H1 (cell line): Measurements from ENCODE around the gene YARS1.

ENCODE experiments used
- CHD2 ChIP-seq: IDR thresholded peaks from 2 replicates; pipeline ENCODE4 v1.6.1; 2012; ENCODE audit warnings: low read length, improper control_type of control experiment
- EP300 ChIP-seq, 2 experiments: IDR thresholded peaks; 1 replicate in 1 of 2; 2 replicates in 1 of 2; pipeline ENCODE4 v1.6.1; 2011 to 2012; ENCODE audit warnings: low read depth in 2 of 2, low read length in 2 of 2, mild to moderate bottlenecking in 2 of 2, borderline replicate concordance in 1 of 2, inconsistent platforms in 1 of 2, moderate library complexity in 1 of 2
- EZH2 ChIP-seq: fragments of 200-600 bp; sonication (generic); IDR thresholded peaks from 2 replicates; pipeline ENCODE4 v1.7.1; 2012; ENCODE audit warnings: low read depth, mild to moderate bottlenecking, moderate library complexity, low read length, inconsistent platforms; ENCODE audit not compliant: severe bottlenecking
- FOSL1 ChIP-seq: IDR thresholded peaks from 2 replicates; pipeline ENCODE4 v1.6.1; 2011; ENCODE audit warnings: mild to moderate bottlenecking, low read depth, low read length, moderate library complexity; ENCODE audit not compliant: insufficient read depth
- JUN ChIP-seq: IDR thresholded peaks from 2 replicates; pipeline ENCODE4 v1.6.1; 2011; ENCODE audit warnings: low read depth, mild to moderate bottlenecking, improper control_type of control experiment, low read length
- KDM5A ChIP-seq: fragments of 200-600 bp; IDR thresholded peaks from 2 replicates; pipeline ENCODE4 v1.7.1; 2012; ENCODE audit warnings: mild to moderate bottlenecking, low read length, inconsistent platforms, mixed read lengths
- NRF1 ChIP-seq: IDR thresholded peaks from 2 replicates; pipeline ENCODE4 v1.6.1; 2011; ENCODE audit warnings: mild to moderate bottlenecking, low read depth, low read length, improper control_type of control experiment
- POLR2A ChIP-seq, 2 experiments: IDR thresholded peaks; 1 replicate in 1 of 2; 2 replicates in 1 of 2; pipeline ENCODE4 v1.6.1; 2011; ENCODE audit warnings: low read depth in 2 of 2, low read length in 2 of 2, mild to moderate bottlenecking in 2 of 2; ENCODE audit errors: control extremely low read depth in 1 of 2
- SP2 ChIP-seq: IDR thresholded peaks from 2 replicates; pipeline ENCODE4 v1.6.1; 2012; ENCODE audit warnings: mild to moderate bottlenecking, low read length, inconsistent platforms
- TAF1 ChIP-seq: IDR thresholded peaks from 2 replicates; pipeline ENCODE4 v1.6.1; 2011; ENCODE audit warnings: mild to moderate bottlenecking, low read depth, low read length
- TBP ChIP-seq: IDR thresholded peaks from 2 replicates; pipeline ENCODE4 v1.6.1; 2011; ENCODE audit warnings: low read depth, low read length, improper control_type of control experiment
- TCF12 ChIP-seq: IDR thresholded peaks from 2 replicates; pipeline ENCODE4 v1.6.1; 2011; ENCODE audit warnings: low read depth, mild to moderate bottlenecking, low read length
- TF ChIP-seq, protein P1 (sequence below), 3 experiments: IDR thresholded peaks; 1 replicate in 2 of 3; 2 replicates in 1 of 3; pipeline versions ENCODE4 v1.5.1 to v1.6.1; 2011; ENCODE audit warnings: low read length in 3 of 3, mild to moderate bottlenecking in 3 of 3, inconsistent platforms in 2 of 3, low read depth in 1 of 3, moderate library complexity in 1 of 3; ENCODE audit not compliant: insufficient read depth in 1 of 3; ENCODE audit errors: control extremely low read depth in 1 of 3

DNA sequence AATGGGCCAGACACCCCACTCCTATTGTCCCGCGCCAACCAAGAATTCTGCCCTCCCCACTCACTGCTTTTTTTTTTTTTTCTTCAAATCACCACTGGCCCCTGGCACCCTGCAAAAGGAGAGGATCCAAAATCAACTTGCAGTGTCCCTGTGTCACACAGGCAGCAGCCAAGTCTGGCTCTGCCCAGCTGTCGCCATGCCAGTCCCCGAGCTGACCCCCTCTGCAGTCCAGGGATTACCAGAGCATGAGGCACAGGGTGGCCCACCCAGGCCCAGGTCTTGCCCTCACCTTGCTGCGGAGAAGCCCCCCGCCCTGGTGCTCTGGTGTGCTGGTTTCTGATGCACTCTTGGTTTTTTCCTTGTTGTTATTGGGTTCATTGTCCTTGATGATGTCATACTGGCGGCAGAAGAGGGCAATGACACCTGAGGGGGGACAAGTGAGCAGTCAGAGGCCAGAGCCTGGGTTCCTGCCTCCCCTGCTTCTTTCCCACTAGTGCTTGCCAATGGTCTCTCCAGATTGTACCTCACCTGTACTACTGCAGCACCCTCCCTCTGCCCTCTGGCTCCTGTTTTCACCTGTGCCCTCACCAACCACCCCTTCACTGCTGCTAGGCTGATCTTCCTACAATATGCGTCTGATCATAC, 47.3 kb upstream of the YARS1 start:
- TF ChIP-seq JUN (no peak), EP300 (IDR thresholded peaks at IDR 0.05; ENCODE audit: borderline replicate concordance in 1 of 2, low read depth in 2 of 2, low read length in 2 of 2) (no peak), TAF1 (no peak), TCF12 (no peak), NRF1 (no peak), FOSL1 (no peak), SP2 (no peak), CHD2 (no peak), POLR2A (IDR thresholded peaks at IDR 0.05; ENCODE audit: control extremely low read depth in 1 of 2, low read depth in 2 of 2, low read length in 2 of 2) (no peak), KDM5A (no peak), EZH2 (no peak), TBP (no peak)
- TF ChIP-seq, protein P1, sequence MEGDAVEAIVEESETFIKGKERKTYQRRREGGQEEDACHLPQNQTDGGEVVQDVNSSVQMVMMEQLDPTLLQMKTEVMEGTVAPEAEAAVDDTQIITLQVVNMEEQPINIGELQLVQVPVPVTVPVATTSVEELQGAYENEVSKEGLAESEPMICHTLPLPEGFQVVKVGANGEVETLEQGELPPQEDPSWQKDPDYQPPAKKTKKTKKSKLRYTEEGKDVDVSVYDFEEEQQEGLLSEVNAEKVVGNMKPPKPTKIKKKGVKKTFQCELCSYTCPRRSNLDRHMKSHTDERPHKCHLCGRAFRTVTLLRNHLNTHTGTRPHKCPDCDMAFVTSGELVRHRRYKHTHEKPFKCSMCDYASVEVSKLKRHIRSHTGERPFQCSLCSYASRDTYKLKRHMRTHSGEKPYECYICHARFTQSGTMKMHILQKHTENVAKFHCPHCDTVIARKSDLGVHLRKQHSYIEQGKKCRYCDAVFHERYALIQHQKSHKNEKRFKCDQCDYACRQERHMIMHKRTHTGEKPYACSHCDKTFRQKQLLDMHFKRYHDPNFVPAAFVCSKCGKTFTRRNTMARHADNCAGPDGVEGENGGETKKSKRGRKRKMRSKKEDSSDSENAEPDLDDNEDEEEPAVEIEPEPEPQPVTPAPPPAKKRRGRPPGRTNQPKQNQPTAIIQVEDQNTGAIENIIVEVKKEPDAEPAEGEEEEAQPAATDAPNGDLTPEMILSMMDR (IDR thresholded peaks at IDR 0.05; ENCODE audit: control extremely low read depth in 1 of 3, insufficient read depth in 1 of 3, low read depth in 1 of 3, low read length in 3 of 3) = no peak
